ENCODE measurements around the gene VEGFC. TPM values are rescaled to one million over a fixed set of nuclear protein-coding genes. Genes with fewer than 3 reads are reported as not detected.

Gene VEGFC
- total RNA-seq, 6 experiments from 2014 or later = 1.4 to 3.1 (median 2.0) TPM

DNA sequence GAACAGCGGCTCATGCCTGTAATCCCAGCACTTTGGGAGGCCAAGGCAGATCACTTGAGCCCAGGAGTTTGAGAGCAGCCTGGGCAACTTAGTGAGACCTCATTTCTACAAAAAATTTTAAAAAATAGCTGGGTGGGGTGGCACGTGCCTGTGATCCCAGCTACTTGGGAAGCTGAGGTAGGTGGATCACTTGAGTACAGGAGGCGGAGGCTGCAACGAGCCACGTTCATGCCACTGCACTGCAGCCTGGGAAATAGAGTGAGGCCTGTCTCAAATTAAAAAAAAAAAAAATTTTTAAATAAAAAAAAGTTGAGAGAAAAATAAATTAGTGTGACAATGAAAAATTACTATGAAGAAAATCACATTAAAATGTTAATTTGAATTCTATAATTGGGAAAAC lies 10.5 kb downstream of the VEGFC start:
- H3K9me3 ChIP-seq = no peaks in the 10 kb centered on the region
- ATAC-seq = no peak
- H3K4me3 ChIP-seq = no peak overlapping the region
- DNase-seq = no peak
- 56% methylated on average over 5 of the region's 5 CpGs for WGBS (ENCODE audit: insufficient coverage, low coverage, low lambda C conversion rate, missing lambda C conversion rate)
- intact Hi-C loops (cut with DNase I) = no loop called here
- TF ChIP-seq, protein P1, sequence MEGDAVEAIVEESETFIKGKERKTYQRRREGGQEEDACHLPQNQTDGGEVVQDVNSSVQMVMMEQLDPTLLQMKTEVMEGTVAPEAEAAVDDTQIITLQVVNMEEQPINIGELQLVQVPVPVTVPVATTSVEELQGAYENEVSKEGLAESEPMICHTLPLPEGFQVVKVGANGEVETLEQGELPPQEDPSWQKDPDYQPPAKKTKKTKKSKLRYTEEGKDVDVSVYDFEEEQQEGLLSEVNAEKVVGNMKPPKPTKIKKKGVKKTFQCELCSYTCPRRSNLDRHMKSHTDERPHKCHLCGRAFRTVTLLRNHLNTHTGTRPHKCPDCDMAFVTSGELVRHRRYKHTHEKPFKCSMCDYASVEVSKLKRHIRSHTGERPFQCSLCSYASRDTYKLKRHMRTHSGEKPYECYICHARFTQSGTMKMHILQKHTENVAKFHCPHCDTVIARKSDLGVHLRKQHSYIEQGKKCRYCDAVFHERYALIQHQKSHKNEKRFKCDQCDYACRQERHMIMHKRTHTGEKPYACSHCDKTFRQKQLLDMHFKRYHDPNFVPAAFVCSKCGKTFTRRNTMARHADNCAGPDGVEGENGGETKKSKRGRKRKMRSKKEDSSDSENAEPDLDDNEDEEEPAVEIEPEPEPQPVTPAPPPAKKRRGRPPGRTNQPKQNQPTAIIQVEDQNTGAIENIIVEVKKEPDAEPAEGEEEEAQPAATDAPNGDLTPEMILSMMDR (IDR thresholded peaks at IDR 0.05) = no peak
- no peak for TF ChIP-seq POLR2A (IDR thresholded peaks at IDR 0.05)
- H3K4me1 ChIP-seq = no peaks in the 10 kb centered on the region
- no peaks in the 10 kb centered on the region for H3K27me3 ChIP-seq
- H3K36me3 ChIP-seq = no peaks in the 10 kb centered on the region
- no peak overlapping the region for H3K27ac ChIP-seq

DNA sequence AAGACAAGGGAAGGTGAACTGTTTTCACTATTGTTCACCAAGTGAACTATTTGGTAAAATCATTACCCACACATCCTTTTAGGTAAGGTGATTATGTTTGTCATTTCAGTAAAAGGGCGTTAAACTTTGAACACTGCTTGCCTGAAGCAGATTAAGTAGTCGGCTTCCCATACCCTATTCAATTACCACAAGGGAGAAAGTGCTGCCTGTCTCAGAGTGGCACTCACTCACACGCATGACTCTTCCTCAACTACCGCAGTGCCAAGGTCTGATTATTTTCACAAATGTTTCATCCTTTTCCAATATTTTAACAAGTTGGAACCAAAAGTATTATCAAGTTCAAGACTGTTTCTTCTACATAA lies 11.0 kb downstream of the VEGFC start:
- 42% methylated on average over 4 of the region's 4 CpGs for whole genome bisulfite sequencing (ENCODE audit: insufficient coverage, low coverage, low lambda C conversion rate, missing lambda C conversion rate)
- Histone ChIP-seq H3K4me3 (no peak overlapping the region), H3K9me3 (no peaks in the 10 kb centered on the region), H3K4me1 (no peaks in the 10 kb centered on the region), H3K36me3 (no peaks in the 10 kb centered on the region), H3K27ac (no peak overlapping the region), H3K27me3 (no peaks in the 10 kb centered on the region)
- intact Hi-C loops (cut with DNase I) = no loop called here
- DNase-seq (no peak), ATAC-seq (no peak)
- TF ChIP-seq, protein P1 (IDR thresholded peaks at IDR 0.05) = no peak
- TF ChIP-seq POLR2A (IDR thresholded peaks at IDR 0.05) = no peak

DNA sequence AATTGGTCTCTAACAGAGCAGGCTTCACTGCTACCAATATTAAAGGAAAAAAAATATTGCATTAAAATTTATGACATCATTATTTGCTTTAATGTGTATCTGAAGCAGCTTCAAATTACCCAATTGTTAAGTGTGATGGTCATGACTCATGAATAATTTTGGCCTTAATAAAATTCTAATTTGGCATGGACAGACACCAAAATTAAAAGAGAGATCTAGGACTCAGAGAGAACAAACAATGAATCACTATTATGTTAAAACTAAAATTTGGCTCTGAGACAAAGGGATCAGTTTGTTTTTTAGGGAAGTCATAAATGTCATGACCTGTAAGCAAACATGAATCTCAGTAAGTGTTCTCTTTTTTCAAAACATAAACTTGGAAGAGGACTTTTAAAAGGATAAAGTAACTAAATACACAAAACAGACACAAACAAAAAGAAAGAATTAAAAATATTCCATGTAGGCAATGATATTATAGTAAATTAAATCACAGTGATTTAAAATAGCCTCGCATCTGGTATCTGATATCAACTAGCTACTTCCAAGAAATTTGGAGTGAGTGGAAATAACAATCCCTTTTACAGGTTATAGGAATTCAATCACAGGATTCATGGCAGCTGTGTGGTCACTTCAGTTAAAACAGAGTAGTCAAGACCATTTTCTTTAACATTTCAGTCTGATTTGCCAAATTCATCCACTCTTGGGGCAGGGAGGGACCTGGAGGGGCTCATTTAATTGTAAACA lies 11.6 kb downstream of the VEGFC start:
- H3K9me3 ChIP-seq = no peaks in the 10 kb centered on the region
- ATAC-seq (no peak), DNase-seq (no peak)
- no peak overlapping the region for H3K27ac ChIP-seq
- WGBS (ENCODE audit: insufficient coverage, low coverage, low lambda C conversion rate, missing lambda C conversion rate) = 25% methylated on average over 1 of the region's 1 CpG
- H3K27me3 ChIP-seq = no peaks in the 10 kb centered on the region
- no peak for TF ChIP-seq POLR2A (IDR thresholded peaks at IDR 0.05)
- TF ChIP-seq, protein P1 (IDR thresholded peaks at IDR 0.05) = no peak
- no peaks in the 10 kb centered on the region for H3K36me3 ChIP-seq
- intact Hi-C loops (cut with DNase I) = no loop called here
- H3K4me3 ChIP-seq = no peak overlapping the region
- no peaks in the 10 kb centered on the region for H3K4me1 ChIP-seq

DNA sequence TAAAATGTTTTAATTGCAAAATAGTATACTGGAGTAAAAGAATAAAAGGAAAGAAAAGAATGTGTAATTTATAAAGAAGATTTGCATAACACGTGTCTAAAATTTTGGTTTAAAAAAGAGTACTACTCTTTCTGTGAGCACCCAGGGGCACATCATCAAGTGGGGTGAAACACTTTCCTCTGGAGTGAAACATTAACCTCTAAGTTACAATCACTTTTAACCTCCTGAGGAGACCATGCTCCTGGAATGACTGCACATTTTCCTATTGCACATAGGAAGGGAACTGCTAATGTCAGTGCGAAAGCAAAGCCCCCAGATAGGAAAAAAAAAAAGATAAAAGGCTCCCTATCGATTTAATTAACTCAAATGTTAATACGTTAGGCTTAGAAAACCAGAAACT lies 13.3 kb downstream of the VEGFC start:
- DNase-seq (no peak), ATAC-seq (no peak)
- Histone ChIP-seq H3K27ac (no peak overlapping the region), H3K4me1 (no peaks in the 10 kb centered on the region), H3K36me3 (no peaks in the 10 kb centered on the region), H3K4me3 (no peak overlapping the region), H3K9me3 (no peaks in the 10 kb centered on the region), H3K27me3 (no peaks in the 10 kb centered on the region)
- WGBS (ENCODE audit: insufficient coverage, low coverage, low lambda C conversion rate, missing lambda C conversion rate) = 50% methylated on average over 4 of the region's 4 CpGs
- intact Hi-C loops (cut with DNase I) = no loop called here
- TF ChIP-seq, protein P1 (IDR thresholded peaks at IDR 0.05) = no peak
- TF ChIP-seq POLR2A (IDR thresholded peaks at IDR 0.05) = no peak
